HTERT RPE-1 (cell line): ENCODE results near the gene KRT17.
"Not testable (repeated sequence)": the region's sequence is repeated elsewhere in the genome, so short reads cannot be mapped to it uniquely, and the experiment has no call there.

Source experiments
- in situ Hi-C: fragments of 300-500 bp; cut with MboI; formaldehyde crosslinking; loops from 4 replicates; pipeline ENCODE4 v1.14.3; 2020; ENCODE audit warnings: low sequenced_read_pairs

The KRT17 gene

DNA sequence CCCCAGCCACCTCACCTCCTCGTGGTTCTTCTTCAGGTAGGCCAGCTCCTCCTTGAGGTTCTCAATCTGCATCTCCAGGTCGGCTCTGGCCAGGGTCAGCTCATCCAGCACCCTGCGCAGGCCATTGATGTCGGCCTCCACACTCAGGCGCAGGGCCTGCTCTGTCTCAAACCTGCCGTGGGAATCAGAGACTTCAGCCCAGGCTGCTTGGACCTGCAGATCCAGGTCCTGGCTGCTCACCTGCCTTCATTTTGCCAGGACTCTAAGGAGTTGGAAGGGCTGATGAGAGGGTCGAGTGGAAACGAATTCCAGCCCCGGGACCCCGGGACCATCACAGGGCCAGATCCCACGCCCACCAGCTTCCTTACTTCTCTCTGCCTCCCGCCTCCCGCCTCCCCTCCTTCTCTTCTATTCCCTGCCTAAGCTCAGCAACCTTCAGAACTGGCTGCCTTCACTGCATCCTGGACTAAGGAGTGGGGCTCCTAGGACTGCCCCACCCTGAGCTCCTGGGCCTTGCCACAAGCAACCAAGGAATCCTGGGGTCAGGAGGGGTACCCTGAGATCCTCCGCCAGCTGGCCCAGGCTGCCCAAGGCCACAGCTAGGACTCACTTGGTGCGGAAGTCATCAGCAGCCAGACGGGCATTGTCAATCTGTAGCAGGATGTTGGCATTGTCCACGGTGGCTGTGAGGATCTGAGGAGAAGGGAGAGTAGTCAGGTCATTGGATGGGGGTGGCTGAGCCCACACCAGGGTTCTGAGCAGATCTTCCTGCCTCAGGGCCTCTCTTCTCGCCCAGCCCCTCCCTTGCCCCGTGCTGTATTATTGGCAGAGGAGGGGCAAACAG, 1.8 kb downstream of the KRT17 start:
- in situ Hi-C loops: not testable (repeated sequence)

DNA sequence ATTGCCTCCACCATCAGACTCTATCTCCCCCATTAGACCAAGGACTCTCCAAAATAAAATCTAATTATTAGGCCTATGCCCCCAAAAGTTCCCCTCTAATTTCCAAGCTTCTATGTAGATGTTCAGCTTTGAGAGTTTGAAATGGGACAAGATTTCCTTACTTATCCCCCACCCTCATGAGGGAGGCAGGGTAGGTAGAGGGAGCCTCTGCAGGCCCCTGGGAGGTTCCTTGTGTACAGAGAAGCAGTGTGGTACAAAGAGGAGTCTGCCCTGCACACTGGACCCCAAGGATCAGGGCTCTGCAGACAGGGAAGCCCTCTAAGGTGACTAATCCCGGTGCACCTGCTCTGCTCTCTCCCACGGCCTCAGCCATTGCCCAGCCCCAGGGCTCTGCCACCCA, 2.5 kb downstream of the KRT17 start:
- in situ Hi-C loops: no loop called here

DNA sequence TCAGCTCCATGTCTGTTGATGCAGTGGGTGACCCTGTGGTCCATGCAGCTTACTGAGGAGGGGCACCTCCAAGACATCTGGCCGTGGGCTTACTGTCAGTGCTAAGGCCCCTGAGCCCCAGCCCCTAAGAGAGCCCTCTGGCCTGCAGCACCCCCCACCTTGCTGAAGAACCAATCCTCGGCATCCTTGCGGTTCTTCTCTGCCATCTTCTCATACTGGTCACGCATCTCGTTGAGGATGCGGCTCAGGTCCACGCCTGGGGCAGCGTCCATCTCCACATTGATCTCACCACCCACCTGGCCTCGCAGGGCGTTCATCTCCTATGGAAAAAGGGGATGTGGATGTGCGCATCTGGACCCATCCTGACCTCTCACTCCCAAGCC, 2.9 kb downstream of the KRT17 start:
- in situ Hi-C loops: not testable (repeated sequence)

DNA sequence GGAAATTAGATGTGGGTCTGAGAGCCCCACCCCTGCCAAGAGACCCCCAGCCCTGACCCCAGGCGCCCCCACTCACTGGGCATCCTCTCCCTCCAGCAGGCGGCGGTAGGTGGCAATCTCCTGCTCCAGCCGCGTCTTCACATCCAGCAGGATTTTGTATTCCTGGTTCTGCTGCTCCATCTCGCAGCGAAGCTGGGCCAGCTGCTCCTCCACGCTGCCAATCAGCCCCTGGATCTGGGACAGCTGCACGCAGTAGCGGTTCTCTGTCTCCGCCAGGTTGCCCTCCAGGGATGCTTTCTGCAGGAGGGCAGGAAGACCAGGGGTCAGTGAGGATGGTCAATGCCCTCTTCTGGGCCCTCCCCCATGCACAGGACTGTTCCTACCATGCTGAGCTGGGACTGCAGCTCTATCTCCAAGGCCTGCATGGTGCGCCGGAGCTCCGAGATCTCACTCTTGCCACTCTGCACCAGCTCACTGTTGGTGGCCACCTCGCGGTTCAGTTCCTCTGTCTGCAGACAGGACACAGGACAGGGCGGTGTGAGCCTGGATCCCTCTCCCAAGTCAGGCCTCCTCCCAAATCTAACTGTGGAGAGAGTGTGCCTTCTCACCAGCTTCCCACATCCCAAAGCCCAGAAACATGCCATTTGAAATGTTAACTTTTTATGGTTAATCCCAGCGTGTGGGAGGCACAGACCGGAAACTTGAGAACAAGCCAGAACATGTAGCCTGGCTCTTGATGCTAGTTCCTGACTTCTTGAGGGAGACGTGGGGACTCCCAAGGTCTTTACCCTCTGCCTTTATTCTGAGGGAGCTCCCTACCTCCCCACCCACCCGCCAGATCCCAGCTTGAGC, 3.6 kb downstream of the KRT17 start:
- in situ Hi-C loops: no loop called here

DNA sequence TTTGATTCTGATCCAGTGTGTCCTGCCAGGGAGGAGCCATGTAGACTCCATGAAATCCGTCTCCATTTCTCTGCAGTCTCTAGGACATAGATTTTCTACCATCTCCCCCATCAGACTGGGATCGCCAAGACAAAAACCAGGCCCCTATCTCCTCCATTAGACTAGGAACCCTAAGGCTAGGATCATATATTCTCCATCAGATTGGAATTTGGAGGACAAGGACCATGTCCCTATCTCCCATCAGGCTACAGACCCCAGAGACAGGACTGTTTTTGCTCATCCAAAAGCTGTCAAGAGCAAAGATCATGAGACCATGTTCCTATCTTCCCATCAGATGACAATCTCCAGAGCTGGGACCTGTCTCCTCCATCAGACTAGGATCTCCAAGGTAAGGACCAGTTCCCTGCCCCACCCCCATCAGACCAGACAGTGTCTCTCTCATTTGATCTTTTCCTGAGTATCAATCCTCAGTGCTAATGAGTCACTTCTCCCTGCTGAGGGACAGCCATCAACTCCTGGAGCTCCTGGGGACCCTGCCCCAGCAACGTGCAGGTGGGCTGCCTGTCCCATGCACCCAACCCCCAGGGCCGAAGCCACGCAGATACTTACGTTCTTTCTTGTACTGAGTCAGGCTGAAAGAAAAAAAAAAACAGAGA, 4.3 kb downstream of the KRT17 start:
- in situ Hi-C loops: not testable (repeated sequence)

DNA sequence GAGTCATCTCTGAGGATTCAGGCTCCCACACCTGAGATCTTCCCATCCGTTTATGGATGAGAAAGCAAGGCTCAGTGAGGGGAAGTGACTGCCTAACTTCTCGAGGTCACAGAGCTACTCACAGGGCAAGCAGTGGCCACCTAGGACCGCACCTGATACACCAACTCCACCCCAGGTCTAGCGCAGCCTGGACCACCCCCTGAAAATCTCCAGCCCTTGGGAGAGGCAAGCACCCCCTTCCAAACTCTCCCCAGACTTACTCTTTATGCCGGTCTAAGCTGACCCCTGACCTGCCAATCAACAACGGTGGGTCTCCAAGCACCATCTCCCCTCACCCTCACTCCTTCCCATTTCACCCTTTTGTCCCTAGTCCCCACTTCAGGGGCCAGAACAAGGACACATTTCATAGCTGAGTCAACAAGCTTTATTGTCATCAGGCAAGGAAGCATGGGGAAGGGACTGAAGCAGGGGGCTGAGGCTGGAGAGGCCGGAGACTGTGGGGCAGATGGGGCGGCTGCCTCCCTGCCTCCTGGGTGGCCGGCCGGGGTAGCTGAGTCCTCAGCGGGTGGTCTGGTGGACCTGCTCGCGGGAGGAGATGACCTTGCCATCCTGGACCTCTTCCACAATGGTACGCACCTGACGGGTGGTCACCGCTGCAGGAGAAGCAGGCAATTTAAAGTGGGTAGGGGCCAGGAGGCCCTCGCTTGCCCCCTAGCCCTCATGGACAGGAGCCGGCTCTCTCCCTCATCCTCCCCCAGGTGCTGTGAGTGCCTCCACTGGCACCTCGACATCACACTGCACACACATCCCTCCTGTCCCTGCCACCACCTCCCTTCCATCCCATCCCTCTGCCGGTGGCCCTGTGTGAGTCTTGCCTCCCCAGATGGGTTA, 5.1 kb downstream of the KRT17 start:
- in situ Hi-C loops: no loop called here

DNA sequence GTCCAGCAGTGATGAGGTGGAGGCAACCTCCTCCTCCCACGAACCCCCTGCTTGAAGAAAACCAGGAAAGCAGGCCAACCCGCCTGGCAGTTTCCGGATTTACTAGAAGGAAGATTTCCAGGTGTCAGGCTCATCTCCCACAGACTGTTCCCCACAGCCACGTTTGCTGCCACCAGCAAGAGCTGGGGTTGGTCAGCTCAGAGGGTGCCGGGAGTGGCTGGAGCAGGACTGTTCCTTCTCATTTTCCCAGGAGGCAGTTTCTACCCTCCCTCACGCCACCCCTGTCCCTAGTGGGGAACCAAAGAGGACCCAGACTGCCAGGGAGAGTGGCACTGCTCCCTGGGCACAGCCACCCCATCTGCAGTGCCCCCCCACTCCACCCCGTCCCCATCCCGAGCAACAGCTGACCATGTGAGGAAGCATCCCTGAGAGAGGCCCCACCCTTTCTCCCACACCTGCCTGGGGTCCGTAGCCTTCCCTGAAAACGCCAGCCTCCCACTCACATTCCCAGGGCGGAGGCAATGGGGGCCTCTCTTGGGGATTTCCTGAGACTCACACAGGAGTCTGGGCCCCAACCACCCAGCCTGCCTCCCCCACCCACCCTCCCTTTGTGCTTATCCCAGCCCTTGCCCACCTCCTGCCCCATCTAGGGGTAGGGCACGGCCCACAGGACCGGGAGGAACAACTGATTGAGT, 5.9 kb downstream of the KRT17 start:
- in situ Hi-C loops: no loop called here

DNA sequence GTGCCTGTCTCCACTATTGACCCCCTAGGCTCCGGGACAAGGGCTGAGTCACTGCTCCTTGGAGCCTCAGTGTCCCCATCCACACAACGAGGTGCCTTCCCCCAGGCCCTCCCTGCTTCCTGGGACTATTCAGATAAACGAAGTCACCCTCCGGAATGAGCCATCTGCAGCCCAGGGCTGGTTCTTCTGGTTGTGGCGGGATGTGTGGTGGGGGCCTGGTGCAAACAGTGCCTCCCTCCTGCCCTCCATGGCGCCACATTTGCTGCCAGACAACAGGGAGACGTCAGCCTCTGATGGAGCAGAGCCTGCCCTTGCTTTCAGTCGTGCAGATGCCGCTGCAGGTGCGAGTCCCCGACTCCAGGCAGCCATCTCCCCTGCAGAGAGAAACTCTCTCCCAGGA, 6.7 kb downstream of the KRT17 start:
- in situ Hi-C loops: no loop called here

DNA sequence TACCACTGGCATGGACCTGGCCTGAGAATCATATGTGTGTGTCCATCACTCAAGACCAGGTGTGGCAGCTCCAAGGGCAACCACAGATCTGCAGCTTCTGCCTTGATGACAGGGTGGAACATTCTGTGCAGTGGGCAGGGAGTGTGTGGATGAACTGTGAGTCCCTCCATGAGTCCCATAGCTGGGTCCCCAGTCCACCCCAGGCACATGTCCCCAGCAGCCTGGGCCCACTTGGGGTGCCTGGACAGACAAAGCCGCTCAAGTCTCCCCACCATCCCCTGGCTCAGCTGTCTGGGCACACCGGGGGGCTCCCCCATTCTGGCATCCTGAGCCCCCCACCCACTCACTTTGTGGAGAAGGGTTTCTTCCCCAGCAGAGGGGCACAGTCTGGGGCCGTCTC, 7.2 kb downstream of the KRT17 start:
- in situ Hi-C loops: no loop called here

DNA sequence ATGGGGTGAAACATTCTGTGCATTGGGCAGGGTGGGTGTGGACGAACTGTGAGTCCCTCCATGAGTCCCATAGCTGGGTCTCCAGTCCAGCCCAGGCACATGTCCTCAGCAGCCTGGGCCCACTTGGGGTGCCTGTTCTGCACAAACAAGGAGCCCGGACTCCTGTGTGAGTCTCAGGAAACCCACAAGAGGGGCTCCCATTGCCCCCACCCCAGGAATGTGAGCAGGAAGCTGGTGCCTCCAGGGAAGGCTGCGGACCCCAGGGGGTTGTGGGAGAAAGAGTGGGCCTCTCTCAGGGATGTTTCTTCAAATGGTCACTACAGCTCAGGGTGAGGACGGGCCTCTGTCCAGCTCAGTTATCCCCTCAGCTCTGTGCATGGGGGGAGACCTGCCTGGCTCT, 7.9 kb downstream of the KRT17 start:
- in situ Hi-C loops: not testable (repeated sequence)

DNA sequence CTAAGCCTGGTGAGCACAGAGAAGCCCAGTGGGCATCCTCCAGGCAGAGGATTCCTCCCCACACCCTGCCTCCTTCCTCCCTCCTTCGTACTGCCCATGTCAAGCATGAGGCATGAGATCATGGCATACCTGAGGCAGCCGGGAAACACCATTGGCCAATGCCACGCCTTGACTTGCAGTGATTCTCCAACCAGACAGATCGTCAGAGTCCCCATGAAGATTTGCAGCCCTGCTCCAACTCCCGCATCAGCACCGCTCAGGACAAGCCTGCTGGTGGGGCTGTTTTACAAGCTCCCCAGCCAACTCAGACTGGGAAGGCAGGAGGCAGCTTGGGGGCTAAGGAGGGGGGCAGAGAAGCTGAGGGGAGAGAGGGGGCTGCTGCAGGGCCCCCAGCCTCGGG, 8.9 kb downstream of the KRT17 start:
- in situ Hi-C loops: no loop called here

DNA sequence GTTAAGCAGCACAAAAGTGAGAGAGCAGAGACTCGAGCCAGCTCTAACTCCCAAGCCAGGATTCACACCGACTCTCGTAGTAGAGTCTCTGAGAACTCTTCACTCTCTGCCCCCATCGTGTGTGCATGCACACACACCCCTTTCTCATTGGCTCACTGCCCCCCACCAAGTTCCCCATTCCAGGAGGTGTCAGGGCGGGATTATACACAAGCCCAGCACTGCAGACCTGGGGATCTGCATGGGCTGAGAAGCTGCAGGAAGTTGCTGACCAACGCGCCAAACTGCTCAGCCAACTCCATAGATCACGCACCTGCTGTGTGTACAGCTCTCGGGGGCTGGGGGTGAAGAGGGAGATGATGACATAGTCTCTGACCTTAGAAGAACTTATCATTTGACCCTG, 9.6 kb downstream of the KRT17 start:
- in situ Hi-C loops: not testable (repeated sequence)

DNA sequence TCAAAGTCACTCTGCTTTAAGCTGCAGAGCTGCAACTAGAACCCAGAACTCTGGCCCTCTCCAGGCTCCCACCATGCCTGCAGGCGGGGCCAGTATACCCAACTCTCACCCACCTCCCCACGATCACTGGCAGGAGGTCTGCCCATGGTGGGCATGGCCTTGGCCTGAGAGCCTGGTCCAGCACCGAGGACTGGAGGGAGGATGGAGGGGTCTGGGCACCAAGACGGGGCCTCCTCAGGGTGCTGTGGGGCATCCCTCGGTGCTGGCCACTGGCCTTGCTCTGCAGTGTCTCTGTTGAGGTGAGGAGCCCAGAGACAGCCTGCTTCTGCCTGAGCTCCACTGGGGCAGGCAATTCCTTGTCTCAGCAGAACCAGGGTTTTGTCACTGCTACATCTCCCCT, 10.3 kb downstream of the KRT17 start:
- in situ Hi-C loops: no loop called here

DNA sequence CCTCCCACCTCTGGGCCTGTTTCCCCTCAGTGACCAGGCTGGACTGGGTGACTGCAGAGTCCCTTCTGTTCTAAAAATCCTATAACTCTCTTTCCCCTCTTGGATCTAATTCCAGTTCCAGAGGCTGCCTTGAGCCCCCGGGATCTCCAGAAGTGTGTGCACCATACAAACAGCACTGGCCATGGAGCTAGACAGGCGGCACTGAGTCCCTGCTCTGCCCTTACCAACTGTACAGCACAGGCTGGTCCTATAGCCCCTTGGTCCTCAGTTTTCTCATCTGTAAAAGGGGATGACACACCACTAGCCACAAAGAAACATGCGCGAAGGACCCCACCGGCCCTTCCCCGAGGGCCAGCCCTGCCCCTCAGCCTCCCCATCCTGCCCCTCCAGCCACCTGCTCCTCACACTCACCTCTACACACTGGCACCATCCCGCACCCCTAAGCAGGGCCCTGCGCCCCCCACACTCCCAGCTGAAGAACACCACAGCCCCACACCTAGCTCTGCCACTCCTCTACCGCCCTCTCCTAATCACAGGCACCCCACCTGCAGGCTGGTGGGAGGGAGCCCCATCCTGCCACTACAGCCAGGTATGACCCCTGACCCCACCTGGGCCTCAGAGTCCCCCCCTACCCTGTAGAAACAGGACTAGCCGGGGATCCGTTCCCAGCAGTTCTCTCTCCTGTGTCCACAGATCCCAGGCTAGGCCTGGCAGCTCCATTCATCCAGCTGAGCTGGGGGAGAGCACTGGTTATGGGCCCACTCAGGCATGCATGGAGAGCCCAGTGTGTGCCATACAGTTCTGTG, 10.9 kb downstream of the KRT17 start:
- in situ Hi-C loops: no loop called here

DNA sequence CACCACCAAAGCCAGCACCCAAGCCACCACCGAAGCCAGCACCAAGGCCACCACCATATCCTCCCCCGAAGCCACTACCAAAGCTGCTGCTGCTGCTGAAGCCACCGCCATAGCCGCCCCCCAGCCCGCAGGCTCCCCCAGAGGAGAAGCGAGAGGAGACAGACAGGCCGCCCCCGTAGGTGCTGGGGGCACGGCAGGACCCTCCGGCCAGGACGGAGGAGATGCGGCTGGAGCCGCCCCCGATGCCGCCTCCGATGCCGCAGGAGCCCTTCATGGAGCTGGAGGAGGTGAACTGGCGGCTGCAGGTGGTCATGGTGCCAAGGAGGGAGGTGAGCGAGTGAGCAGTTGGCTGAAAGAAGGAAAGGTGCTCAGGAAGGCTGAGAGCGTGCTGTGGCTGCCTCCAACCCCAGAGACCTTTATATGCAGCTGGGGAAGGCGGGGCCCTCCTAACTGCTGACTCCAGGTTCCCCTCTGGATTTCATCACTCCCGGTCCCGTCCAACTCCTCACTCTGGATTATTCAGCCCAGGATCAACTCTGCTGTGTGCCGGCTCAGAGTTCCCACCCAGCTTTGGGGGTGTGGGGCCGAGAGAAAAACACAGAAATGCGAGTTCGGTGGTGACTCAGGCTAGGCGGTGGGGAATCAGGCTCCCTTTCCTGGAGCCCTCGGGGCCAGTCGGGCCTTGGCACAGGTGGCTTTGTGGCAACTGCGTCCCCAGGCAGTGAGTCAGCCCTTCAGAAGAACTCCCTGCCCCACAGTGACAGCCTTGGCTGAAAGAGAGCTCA, 11.8 kb downstream of the KRT17 start, which contains the start of gene KRT16:
Gene KRT16, minus strand, starts transcription at position 392 of the 785 bp plus-strand sequence. Its CDS starts 79 bp downstream, at position 313.
- in situ Hi-C loops: not testable (repeated sequence)

DNA sequence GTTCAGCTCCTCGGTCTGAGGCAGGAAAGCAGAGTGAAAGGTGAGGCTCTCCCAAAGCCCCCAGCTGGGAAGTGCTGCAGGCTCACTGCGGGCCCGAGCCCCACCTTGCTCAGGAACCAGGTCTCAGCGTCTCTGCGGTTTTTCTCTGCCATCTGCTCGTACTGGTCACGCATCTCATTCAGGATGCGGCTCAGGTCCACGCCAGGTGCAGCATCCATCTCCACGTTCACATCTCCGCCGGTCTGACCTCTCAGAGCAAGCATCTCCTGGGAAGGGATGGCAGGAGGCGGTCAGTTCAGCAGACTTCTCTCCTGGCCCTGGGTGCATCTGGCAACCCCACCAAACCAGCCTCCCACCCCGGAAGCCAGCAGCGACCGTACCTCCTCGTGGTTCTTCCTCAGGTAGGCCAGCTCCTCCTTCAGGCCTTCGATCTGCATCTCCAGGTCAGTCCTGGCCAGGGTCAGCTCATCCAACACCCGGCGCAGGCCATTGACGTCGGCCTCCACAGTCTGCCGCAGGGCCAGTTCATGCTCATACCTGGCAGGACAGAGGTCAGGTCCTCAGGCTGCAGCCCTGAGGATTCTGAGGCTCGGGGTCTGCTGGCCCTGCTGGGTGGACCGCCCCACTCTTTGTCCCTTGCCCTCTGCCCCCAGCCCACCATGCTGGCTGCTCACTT, 13.3 kb downstream of the KRT17 start:
- in situ Hi-C loops: no loop called here

DNA sequence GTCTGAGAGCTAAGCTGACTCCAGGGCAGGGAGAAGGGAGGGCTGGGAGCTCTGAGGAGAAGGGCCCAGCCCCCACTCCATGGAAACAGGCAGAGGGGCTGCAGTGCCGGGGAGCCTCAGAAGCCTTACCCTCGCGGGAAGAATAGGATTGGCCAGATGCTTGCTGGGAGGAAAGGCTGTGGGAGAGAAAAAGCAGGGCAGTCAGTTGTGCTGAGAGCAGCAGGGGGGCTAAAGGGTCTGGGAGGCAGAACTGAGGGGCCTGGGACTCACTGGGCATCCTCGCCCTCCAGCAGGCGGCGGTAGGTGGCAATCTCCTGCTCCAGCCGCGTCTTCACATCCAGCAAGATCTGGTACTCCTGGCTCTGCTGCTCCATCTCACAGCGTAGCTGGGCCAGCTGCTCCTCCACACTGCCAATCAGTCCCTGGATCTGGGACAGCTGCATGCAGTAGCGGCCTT, 14.3 kb downstream of the KRT17 start:
- in situ Hi-C loops: not testable (repeated sequence)

DNA sequence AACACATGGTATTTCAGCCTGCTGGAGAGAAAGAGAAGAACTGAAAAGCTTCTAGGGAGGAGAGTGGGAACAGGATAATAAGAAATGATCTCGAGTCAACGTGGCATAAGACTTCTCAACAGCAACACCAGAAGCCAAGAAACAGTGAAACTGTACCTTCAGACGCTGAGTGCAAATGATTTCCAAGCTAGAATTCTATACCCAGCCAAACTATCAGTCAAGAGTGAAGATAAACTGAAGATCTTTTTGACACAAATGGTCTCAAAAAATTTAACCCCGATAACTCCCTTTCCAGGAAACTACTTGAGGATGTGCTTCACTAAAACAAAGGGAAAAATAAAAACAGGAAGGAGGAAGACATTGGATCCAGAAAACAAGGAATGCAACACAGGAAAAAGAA, 17.4 kb downstream of the KRT17 start:
- in situ Hi-C loops: not testable (repeated sequence)
